Pancreas (tissue), 10 donors: ENCODE data around the gene GLB1L3. TPM values are rescaled to one million over a fixed set of nuclear protein-coding genes. Genes with fewer than 3 reads are reported as not detected.

ENCODE experiments used
- ATAC-seq, 4 donors: fragments of 200-7000 bp; cut with Tn5 transposase; one replicate each; pipeline versions ENCODE4 v1.8.0 to v1.9.1; 2020; ENCODE audit warnings: mild to moderate bottlenecking in 4 of 4, moderate library complexity in 4 of 4
- DNase-seq, 6 donors: peaks; one replicate each; pipeline ENCODE4 v3.0.0-alpha.2; 2020
- FAIRE-seq: peaks from 2 replicates; lab custom pipeline; 2012; peaks lifted over from hg19 to GRCh38; lab: Jason Lieb, UNC
- H3K27ac ChIP-seq, 4 donors: fragments of 200-600 bp; sonication (generic); 1 replicate in 3 of 4; 2 replicates in 1 of 4; pipeline versions ENCODE4 v1.5.0 to v1.8.0; 2020
- H3K27me3 ChIP-seq, 4 donors: fragments of 200-600 bp; one replicate each; pipeline ENCODE4 v1.8.0; 2021
- H3K36me3 ChIP-seq, 3 donors: fragments of 200-600 bp; sonication (generic) in 1 of 3; one replicate each; pipeline versions ENCODE4 v1.5.0 to v1.8.0; 2020 to 2021
- H3K4me1 ChIP-seq, 3 donors: fragments of 200-600 bp; one replicate each; pipeline ENCODE4 v1.8.0; 2021
- H3K4me3 ChIP-seq, 4 donors: fragments of 200-600 bp; sonication (generic) in 2 of 4; one replicate each; pipeline versions ENCODE4 v1.5.0 to v1.8.0; 2020 to 2021
- H3K9me3 ChIP-seq, 4 donors: fragments of 200-600 bp; one replicate each; pipeline ENCODE4 v1.8.0; 2021
- CTCF ChIP-seq, 4 donors: fragments of 200-600 bp; sonication (generic) in 3 of 4; IDR thresholded peaks; one replicate each; pipeline versions ENCODE4 v1.5.0 to v1.8.0; 2021; ENCODE audit warnings: antibody characterized with exemption in 4 of 4
- WGBS, 2 donors: extraction: QIAGEN DNeasy Blood & Tissue Kit; methylation state at CpG; one replicate each; pipeline ENCODE4 v1.1.7; 2013; 5-methylcytosine and 5-hydroxymethylcytosine counted together
- intact Hi-C, 3 donors: fragments of 100-400 bp; cut with DNase I; formaldehyde crosslinking; loops; one replicate each; pipeline versions ENCODE4 v1.11.1 to v1.14.2; 2022
- polyA plus RNA-seq, 2 donors: library from polyadenylated mRNA; stranded (reverse); fragments of 200-250 nt; gene quantifications; one replicate each; pipeline ENCODE4 v1.2.3, GENCODE V29; 2013
- total RNA-seq, 6 donors: library from RNA; stranded (reverse); fragmentation: NEBNext Ultra II Directional in 4 of 6; extraction: Animal tissue kit (Norgen Biotek cat#: 25700) in 4 of 6; gene quantifications; one replicate each; pipeline versions ENCODE4 v1.2.1 to v1.2.4, GENCODE V29; 2021 to 2023
- donor health status: healthy with polysubstance abuse.
- donor health status: DM: no; HTN: no; CAD: no; lungs with moderate emphysema.
- donor health status: DM: no; HTN: no; CAD: no.
- donor health status: control.
- donor health status: control.
- donor health status: Bipolar disorder and iron deficiency.
- donor health status: DM: yes; HTN: yes; CAD: no.
- donor health status: DM: no; HTN: no; CAD: no.
- donor health status: DM: no; HTN: no; CAD: no.
- donor health status: DM: yes; HTN: yes; CAD: no.

GLB1L3 gene
- total and polyA plus RNA-seq, 8 donors, result 0.12 to 0.38 (median 0.14) TPM; not detected in 4

- H3K4me3 ChIP-seq, result no peak overlapping the region
- FAIRE-seq, result no peak
- ATAC-seq, result no peak
- no peaks in the 10 kb centered on the region for H3K27me3 ChIP-seq
- no peaks in the 10 kb centered on the region for H3K4me1 ChIP-seq
- no peak overlapping the region for H3K27ac ChIP-seq
- 63 to 65% methylated on average over 20 of the region's 20 CpGs for WGBS, 2 donors
- no peak for DNase-seq
- no peak for TF ChIP-seq CTCF (IDR thresholded peaks at IDR 0.05)
- H3K36me3 ChIP-seq, result no peaks in the 10 kb centered on the region
- no peaks in the 10 kb centered on the region for H3K9me3 ChIP-seq
- intact Hi-C loops, result no loop called here
These were observed 17.2 kb downstream of the GLB1L3 start for GRCh38 chr11:134293119-134294113.

GRCh38 chr11:134294664-134295063 is 18.5 kb downstream of the GLB1L3 start:
- Histone ChIP-seq H3K4me3 (no peak overlapping the region), H3K27ac (no peak overlapping the region), H3K27me3 (no peaks in the 10 kb centered on the region), H3K9me3 (no peaks in the 10 kb centered on the region), H3K36me3 (no peaks in the 10 kb centered on the region), H3K4me1 (no peaks in the 10 kb centered on the region)
- no peak for TF ChIP-seq CTCF (IDR thresholded peaks at IDR 0.05)
- no peak for DNase-seq
- 49 to 69% methylated on average over 9 of the region's 9 CpGs for WGBS, 2 donors
- FAIRE-seq, result no peak
- no peak for ATAC-seq
- intact Hi-C loops, result no loop called here

- H3K27me3 ChIP-seq, result no peaks in the 10 kb centered on the region
- no peak for ATAC-seq
These were observed 36.0 kb downstream of the GLB1L3 start for GRCh38 chr11:134312223-134312622.

GRCh38 chr11:134312807-134313206 is 36.6 kb downstream of the GLB1L3 start:
- DNase-seq (no peak), ATAC-seq (no peak), FAIRE-seq (no peak)
- H3K36me3 ChIP-seq, result no peaks in the 10 kb centered on the region
- 69 to 76% methylated on average over 5 of the region's 5 CpGs for WGBS, 2 donors
- H3K27ac ChIP-seq, result no peak overlapping the region
- H3K4me1 ChIP-seq, result no peaks in the 10 kb centered on the region
- H3K27me3 ChIP-seq, result no peaks in the 10 kb centered on the region
- intact Hi-C loops, result no loop called here
- no peak overlapping the region for H3K4me3 ChIP-seq
- no peaks in the 10 kb centered on the region for H3K9me3 ChIP-seq
- no peak for TF ChIP-seq CTCF (IDR thresholded peaks at IDR 0.05)

More at GRCh38 chr11:134312223-134312622, 36.0 kb downstream of the GLB1L3 start:
- H3K4me1 ChIP-seq, result no peaks in the 10 kb centered on the region
- intact Hi-C loops, result no loop called here
- no peak overlapping the region for H3K4me3 ChIP-seq
- TF ChIP-seq CTCF (IDR thresholded peaks at IDR 0.05), result no peak
- no peaks in the 10 kb centered on the region for H3K9me3 ChIP-seq
- H3K36me3 ChIP-seq, result no peaks in the 10 kb centered on the region
- 83 to 85% methylated on average over 12 of the region's 12 CpGs for WGBS, 2 donors
- no peak for DNase-seq
- no peak for FAIRE-seq
- H3K27ac ChIP-seq, result no peak overlapping the region

GRCh38 chr11:134313379-134313778 is 37.2 kb downstream of the GLB1L3 start:
- intact Hi-C loops, result no loop called here
- Histone ChIP-seq H3K27ac (no peak overlapping the region), H3K4me1 (no peaks in the 10 kb centered on the region), H3K36me3 (no peaks in the 10 kb centered on the region), H3K9me3 (no peaks in the 10 kb centered on the region), H3K27me3 (no peaks in the 10 kb centered on the region), H3K4me3 (no peak overlapping the region)
- no peak for DNase-seq
- no peak for TF ChIP-seq CTCF (IDR thresholded peaks at IDR 0.05)
- FAIRE-seq, result no peak
- ATAC-seq, result no peak
- 87 to 93% methylated on average over 10 of the region's 10 CpGs for WGBS, 2 donors
